HG03135 (cell line): ENCODE results near the gene HPS1.
A peak's percentile ranks its signal among the peaks of the same experiment; 100 is the strongest.

Experiments used
- ATAC-seq: cut with Tn5 transposase; IDR thresholded peaks from one replicate; pipeline ENCODE4 v1.9.1; 2021; ENCODE audit warnings: mild to moderate bottlenecking, moderate library complexity; ENCODE audit not compliant: unreplicated experiment

Gene HPS1

GRCh38 chr10:98446661-98447221 lies at the start of gene HPS1:
Gene HPS1 (minus strand): TSS chr10:98446935. CDS start chr10:98443240, 3,695 bp downstream.
- peak; percentile 82 for ATAC-seq

GRCh38 chr10:98492763-98493162 lies 46.0 kb upstream of the HPS1 start:
- ATAC-seq, result no peak

DNA sequence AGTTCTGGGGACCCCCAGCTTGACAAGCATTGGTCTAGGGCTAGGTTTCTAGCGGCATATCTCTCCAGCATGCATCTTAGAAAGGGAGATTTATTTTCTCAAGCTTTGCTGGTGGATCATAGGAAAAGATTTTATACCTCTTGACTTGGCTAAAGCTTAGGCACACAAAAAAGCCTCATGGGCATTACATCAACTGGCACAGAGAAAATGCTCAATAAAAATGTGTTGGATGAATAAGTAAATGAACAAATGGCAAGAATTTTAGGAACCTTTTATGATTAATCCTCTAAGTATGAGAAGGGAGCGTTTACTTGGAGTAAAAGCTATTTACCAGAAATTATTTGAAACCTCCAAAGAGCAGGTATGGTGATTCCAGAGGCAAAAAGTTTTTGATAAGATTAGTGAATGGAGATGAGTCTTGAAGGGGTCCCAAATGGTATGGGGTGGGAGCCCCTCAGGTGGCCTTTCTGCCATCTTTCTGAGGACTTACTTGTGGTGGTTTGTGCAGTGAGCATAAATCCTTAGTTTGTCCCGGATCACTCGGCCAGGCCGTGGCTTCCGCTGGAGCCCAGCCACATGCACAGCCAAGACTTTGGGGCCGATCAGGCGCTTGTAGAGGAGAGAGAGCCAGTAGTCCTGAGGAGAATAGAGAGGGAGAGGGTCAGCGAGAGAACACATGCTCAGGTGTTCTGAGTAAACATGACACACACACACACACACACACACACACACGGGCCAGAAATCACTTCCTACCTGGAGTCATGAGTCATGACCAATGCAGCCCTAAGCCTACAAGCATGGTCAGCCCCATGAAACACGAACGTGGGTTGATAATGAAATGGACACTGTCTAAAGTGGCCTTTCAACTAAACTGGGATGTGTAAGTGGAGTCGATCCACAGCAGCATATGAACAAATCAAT lies 43.1 kb upstream of the HPS1 start:
- ATAC-seq, result no peak

GRCh38 chr10:98488669-98489430 lies 42.1 kb upstream of the HPS1 start:
- no peak for ATAC-seq

GRCh38 chr10:98487649-98488048 lies 40.9 kb upstream of the HPS1 start:
- no peak for ATAC-seq

- ATAC-seq, result no peak
Observed at GRCh38 chr10:98486421-98486820, 39.7 kb upstream of the HPS1 start.

DNA sequence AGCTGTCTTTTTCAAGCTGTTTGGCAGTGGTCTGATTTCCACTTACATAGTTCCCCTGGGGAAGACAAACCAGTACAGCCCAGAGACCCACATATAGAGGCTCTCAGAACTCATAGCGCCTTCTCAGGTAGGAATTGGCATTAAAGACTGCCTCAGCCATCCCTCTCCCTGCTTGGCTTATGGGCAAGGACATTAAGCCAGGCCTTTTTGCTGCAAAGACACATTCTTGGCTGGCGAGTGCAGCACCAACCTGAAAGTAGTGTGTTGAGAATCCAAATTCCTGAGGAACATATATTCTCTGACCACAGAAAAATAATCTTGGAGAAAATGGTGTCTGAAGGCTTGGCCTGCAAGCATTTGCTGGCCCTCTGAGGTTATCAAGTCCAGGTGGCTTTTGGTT lies 39.2 kb upstream of the HPS1 start:
- no peak for ATAC-seq

GRCh38 chr10:98483658-98484057 lies 36.9 kb upstream of the HPS1 start:
- ATAC-seq, result no peak

- no peak for ATAC-seq
Observed at GRCh38 chr10:98482096-98482495, 35.4 kb upstream of the HPS1 start.

DNA sequence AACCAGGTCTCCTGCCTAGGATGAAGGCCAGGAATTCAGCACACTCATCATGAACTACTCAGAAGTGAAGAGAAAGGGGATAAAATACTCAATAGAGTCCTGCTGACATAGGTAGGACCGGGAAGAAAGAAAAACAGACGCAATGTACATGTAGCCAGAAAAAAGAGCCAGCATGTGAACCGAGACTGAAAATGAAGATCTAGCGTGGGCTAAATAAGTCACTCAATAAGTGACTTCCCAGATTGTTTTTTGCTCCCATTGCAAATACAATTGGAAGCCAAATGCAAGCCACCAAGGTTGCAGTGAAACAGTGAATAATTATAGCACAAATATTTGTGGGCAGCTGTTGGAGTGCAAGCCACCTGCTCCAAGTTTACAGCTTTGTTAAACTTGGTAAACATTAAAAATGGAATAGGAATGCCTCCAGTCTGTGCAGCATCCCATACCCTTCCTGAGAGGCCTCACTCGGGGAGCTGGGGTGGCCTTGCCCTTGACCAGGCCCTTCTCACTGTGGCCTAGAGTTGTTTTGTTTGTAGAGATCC lies 34.7 kb upstream of the HPS1 start:
- ATAC-seq, result no peak

- no peak for ATAC-seq
Observed at GRCh38 chr10:98478430-98479222, 31.9 kb upstream of the HPS1 start.

DNA sequence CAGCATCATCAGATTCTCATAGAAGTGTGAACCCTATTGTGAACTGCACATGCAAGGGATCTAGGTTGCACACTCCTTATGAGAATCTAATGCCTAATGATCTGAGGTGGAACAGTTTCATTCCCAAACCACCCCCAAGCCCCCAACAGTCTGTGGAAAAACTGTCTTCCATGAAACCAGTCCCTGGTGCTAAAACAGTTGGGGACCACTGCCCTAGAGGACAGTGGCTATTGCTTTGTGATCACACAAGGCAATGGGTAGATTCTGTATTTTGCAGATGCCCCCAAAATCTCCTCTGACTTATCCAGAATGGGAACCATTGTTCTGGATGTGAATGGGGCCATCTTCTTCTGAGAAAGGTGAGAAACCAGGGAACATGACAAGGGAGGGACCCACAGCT lies 31.1 kb upstream of the HPS1 start:
- ATAC-seq, result no peak

GRCh38 chr10:98474628-98475027 lies 27.9 kb upstream of the HPS1 start:
- peak; percentile 65 for ATAC-seq

DNA sequence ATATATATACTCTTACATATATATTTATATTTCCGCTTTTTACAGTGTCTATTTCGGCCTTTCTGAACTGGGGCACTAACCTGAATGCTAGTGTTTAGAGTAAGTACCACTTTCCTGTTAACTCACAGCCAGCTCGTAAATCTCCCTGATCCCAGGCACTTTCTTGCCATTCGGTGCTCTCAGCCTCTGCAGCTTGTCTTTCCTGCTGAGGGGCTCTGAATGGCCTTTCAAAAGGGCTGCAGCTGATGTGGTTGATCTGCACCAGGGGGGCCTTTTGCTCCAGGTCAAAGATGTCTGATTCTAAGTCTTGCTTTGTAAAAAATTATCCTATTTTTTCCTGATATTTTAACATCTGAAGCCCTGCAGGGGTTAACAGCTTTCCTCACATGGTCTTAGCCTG lies 25.5 kb upstream of the HPS1 start:
- no peak for ATAC-seq

- ATAC-seq, result no peak
Observed at GRCh38 chr10:98470850-98471249, 24.1 kb upstream of the HPS1 start.

GRCh38 chr10:98469001-98469931 lies 22.5 kb upstream of the HPS1 start:
- ATAC-seq, result no peak

DNA sequence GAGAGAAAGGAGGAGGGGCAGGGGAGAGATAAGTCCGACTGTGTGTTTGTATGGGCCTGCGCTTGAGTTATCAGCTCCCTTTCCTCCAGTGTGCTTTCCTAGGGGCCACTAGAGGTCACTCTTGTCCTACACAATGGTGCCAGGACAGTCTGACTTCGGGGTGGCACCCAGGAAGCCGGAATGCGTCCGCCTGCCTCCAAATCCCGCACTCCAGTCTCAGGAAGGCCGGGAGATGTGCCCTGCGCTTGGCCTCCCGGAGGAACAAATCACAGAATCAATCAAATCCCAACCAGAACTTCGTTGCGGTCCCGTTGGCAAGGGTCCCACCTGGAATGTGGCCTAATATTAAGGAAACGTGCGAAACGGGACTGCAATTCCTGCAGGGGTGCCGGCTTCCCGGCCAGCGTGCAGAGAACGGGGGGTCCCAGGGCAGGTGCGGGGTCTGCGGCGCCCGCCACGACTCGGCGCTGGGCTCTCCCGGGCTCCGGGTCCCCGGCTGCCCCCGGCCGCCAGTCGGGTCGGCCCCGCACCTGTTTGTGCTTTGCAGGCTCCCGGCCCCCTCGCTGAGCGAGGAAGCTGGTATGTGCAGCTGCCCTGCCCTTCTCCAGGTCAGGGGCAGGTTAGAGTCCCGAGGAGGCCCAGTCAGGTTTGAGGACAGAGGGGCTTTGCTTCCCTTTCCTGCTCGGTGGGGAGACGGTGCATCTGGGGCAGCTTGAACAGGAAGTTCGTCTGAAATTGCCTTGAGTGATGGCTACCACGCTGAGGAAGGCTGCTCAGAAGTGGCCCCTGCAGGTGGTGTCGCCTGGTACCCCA lies 21.0 kb upstream of the HPS1 start:
- peak; percentile 93 for ATAC-seq

DNA sequence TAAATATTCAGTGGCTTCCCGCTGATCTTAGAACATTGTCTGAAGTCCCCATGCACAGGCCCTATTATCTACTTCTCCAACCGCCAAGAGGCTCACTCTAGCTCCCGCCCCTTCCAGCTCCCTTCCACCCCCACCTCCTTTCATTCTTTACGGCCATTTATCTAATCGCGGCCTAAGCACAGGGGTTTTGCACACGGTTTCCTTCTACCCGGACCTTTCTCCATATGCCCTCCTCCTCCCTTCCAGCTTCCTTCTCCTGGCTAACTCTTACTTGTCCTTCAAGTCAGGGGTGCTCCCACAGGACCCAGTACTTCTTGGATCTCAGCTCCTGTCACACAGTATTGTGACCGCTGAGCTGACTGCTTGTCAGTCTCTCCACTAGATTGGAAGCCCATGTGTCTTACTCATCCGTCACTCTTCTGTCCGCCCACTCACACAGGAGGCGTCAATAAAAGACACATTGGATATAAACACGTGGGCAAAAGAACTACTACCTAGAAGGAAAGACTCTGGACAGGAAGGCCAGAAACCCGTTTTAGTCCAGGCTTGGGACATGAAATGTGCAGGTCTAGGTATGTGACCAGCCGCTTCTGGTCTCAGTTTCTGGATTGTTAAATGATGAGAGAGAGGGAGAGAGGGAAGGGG lies 20.2 kb upstream of the HPS1 start:
- no peak for ATAC-seq
